GM12864 (cell line): Measurements from ENCODE around the gene PPIG.

Source experiments
- DNase-seq: peaks from one replicate; pipeline ENCODE4 v3.0.0-alpha.2; 2011; ENCODE audit warnings: low read depth
- H3K4me3 ChIP-seq: 2 replicates; pipeline ENCODE4 v1.5.1; 2011; ENCODE audit warnings: mild to moderate bottlenecking, low read depth, low read length, control low read depth
- TF ChIP-seq, protein P1 (sequence below): IDR thresholded peaks from 2 replicates; pipeline ENCODE4 v1.5.1; 2011; ENCODE audit warnings: low read depth, mild to moderate bottlenecking, moderate library complexity, low read length, control low read depth, inconsistent platforms; ENCODE audit errors: missing control alignments

PPIG gene

DNA sequence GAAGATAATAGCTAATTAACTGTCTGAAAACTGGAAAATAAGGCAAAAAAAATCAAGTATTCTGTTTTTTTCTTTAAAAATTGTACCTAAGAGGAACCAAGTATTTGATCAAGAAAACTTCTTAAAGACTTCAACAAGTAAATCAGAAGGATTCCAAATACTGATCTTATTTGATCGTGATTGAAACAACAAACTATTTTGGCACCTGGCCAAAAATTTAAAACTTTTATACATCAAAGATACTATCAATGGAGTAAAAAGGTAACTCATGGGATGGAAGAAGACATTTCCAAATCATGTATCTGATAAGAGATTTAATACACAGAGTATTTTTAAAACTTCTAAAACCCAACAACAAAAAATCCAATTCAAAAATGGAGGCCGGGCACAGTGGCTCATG lies 63.3 kb downstream of the PPIG start:
- DNase-seq: no peak
- TF ChIP-seq, protein P1, sequence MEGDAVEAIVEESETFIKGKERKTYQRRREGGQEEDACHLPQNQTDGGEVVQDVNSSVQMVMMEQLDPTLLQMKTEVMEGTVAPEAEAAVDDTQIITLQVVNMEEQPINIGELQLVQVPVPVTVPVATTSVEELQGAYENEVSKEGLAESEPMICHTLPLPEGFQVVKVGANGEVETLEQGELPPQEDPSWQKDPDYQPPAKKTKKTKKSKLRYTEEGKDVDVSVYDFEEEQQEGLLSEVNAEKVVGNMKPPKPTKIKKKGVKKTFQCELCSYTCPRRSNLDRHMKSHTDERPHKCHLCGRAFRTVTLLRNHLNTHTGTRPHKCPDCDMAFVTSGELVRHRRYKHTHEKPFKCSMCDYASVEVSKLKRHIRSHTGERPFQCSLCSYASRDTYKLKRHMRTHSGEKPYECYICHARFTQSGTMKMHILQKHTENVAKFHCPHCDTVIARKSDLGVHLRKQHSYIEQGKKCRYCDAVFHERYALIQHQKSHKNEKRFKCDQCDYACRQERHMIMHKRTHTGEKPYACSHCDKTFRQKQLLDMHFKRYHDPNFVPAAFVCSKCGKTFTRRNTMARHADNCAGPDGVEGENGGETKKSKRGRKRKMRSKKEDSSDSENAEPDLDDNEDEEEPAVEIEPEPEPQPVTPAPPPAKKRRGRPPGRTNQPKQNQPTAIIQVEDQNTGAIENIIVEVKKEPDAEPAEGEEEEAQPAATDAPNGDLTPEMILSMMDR: no peak
- no peak overlapping the region for H3K4me3 ChIP-seq

DNA sequence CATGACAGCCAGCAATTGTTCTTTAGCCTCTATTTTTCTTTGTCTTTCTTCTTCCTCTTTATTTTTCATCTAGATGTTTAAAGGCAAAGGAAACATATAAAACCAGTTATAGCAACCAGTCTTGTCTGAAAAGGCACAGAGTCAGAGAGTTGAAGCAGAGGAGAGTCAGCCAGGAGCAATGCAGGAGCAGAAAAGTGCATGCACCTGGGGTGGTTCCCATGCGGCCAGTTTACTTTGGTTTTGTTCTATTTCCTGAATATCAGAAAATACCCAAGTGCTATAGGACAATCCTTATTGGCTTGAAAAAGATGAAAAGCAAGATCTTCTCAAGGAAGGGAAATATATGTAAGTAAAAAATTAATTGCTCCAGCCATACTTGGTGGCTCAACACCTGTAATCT lies 65.1 kb downstream of the PPIG start:
- no peak overlapping the region for H3K4me3 ChIP-seq
- no peak for DNase-seq
- TF ChIP-seq, protein P1: no peak

DNA sequence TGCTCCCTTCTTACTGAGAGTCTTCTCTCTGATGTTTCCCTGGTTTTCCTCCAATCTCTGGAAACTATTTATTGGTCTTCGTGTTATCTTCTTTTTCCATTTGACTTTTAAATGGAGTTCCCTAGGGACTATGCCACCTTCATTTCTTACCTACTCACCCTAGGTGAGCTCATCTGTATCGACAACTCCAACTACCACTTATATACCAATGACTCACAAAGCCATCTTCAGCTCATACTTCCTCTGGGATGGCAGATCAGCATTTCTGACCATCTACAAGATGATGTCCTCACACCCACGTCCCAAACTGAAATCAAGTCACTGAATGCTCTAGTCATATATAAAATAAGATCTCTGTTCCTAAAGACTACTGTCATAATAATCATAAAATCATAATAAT lies 69.5 kb downstream of the PPIG start:
- TF ChIP-seq, protein P1: no peak
- no peak for DNase-seq
- H3K4me3 ChIP-seq: no peak overlapping the region

DNA sequence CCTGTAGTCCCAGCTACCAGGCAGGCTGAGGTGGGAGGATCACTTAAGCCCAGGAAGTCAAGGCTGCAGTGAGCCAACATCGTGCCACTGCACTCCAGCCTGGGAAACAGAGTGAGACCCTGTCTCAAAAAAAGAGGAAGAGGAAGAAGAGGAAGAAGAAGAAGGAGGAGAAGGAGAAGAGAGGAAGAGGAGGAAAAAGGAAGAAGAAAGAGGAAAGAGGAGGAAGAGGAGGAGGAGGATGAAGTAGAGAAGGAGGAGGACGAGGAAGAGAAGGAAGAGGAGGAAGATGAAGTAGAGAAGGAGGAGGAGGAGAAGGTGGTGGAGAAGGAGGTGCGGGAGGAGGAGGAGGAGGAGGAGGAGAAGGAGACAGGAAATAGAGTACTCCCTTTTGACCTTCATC lies 72.0 kb downstream of the PPIG start:
- H3K4me3 ChIP-seq: no peak overlapping the region
- TF ChIP-seq, protein P1: no peak
- no peak for DNase-seq

DNA sequence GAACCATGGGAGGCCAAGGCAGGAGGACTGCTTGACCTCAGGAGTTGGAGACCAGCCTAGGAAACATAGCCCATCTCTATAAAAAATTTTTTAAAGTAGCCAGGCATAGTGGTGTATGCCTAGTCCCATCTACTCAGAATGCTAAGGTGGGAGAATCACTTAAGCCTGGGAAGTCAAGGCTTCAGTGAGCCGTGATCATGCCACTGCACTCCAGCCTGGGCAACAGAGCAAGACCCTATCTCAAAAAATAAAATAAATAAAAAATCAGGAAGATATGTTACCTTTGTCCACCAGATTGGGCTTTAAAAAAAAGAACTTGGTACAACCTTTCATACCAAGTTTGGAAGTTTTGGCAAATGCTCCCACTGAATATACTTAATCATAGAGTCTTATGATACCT lies 74.7 kb downstream of the PPIG start:
- TF ChIP-seq, protein P1: no peak
- H3K4me3 ChIP-seq: no peak overlapping the region
- no peak for DNase-seq

DNA sequence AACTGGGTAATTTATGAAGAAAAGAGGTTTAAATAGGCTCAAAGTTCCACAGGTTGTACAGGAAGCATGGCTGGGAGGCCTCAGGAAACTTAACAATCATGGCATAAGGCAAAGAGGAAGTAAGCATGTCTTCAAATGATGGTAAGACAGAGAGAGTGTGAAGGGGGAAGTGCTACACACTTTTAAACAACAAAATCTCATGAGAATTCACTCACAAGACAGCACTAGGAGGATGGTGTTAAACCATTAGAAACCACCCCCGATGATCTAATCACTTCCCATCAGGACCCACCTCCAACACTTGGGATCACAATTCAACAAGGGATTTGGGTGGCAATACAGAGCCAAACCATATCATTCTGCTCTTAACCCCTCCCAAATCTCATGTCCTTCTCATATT lies 75.2 kb downstream of the PPIG start:
- H3K4me3 ChIP-seq: no peak overlapping the region
- TF ChIP-seq, protein P1: no peak
- no peak for DNase-seq

DNA sequence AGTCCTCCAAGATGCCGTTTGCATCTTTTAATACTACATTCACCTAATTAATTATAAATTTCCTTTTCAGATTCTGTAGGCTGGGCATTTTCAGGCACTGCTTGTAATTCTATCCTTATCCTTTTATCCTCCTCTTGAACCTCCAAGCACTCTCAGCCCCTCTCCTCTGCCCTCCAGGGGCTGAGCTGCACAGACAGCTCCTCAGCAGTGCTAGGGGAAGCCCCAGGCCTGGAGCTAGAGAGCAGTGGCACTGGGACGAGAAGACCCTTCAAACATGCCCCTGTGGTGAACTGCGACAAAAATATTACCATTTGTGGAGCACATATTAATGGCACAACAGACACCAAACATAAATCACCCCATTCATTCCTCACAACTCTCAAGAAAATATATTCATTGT lies 77.1 kb downstream of the PPIG start:
- H3K4me3 ChIP-seq: no peak overlapping the region
- TF ChIP-seq, protein P1: no peak
- no peak for DNase-seq
